ENCODE data around the gene MED6. TPM values are rescaled to one million over a fixed set of nuclear protein-coding genes. Genes with fewer than 3 reads are reported as not detected.

MED6 gene
- total RNA-seq, 3 donors from 2014 or later (not counting 1 experiment from before 2014, with no cell fraction given): 92.0 to 104 (median 102) TPM

- no peak overlapping the region for H3K27ac ChIP-seq (ENCODE audit: low read length)
- H3K4me3 ChIP-seq (ENCODE audit: low read length): no peak overlapping the region
- no peak for TF ChIP-seq CTCF (IDR thresholded peaks at IDR 0.05)
- no peak for DNase-seq
- Mint-ChIP-seq H3K36me3 (no peaks in the 10 kb centered on the region), H3K9me3 (no peaks in the 10 kb centered on the region), H3K4me3 (no peak overlapping the region), H3K4me1 (peaks cover 0 to 10% of the 10 kb centered on the region in 2 donors), H3K27ac (no peak overlapping the region), H3K27me3 (ENCODE audit: low read depth in 2 of 2) (no peaks in the 10 kb centered on the region)
- H3K9me3 ChIP-seq (ENCODE audit: control insufficient read depth, insufficient read depth, low read length): no peaks in the 10 kb centered on the region
- intact Hi-C loops (cut with micrococcal nuclease): no loop called here
- WGBS (ENCODE audit: insufficient coverage): 94% methylated on average over 5 of the region's 5 CpGs
- ATAC-seq: no peak
- H3K27me3 ChIP-seq (ENCODE audit: control insufficient read depth, insufficient read depth, low read length): no peaks in the 10 kb centered on the region
- no peaks in the 10 kb centered on the region for H3K4me1 ChIP-seq (ENCODE audit: control insufficient read depth, insufficient read depth, low read length)
- no peaks in the 10 kb centered on the region for H3K36me3 ChIP-seq (ENCODE audit: control insufficient read depth, insufficient read depth, low read length)
Measured at GRCh38 chr14:70538087-70538486, 62.4 kb downstream of the MED6 start.

DNA sequence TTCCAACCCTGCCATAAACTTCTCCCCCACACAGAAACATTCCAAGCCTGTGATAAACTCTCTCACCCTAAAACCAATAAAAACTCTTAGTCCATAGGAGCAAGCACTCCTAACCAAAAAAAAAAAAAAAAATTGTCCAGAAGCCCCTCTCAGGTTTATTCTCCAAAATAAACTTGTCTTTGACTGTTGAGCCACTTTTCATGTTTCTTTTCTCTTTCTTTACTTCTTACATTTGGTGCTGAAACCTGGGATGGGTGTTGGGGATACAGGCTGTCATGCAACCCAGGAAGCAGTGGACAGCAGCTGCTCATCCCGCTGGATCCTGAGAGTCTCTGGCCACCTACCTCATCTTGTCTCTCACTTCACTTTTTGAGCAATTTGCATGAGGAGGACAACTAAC, 63.6 kb downstream of the MED6 start:
- no peaks in the 10 kb centered on the region for H3K4me1 ChIP-seq (ENCODE audit: control insufficient read depth, insufficient read depth, low read length)
- 92% methylated on average over 1 of the region's 1 CpG for WGBS (ENCODE audit: insufficient coverage)
- no peak overlapping the region for H3K4me3 ChIP-seq (ENCODE audit: low read length)
- Mint-ChIP-seq H3K27me3 (ENCODE audit: low read depth in 2 of 2) (no peaks in the 10 kb centered on the region), H3K4me1 (peaks cover 0 to 10% of the 10 kb centered on the region in 2 donors), H3K36me3 (no peaks in the 10 kb centered on the region), H3K4me3 (no peak overlapping the region), H3K27ac (no peak overlapping the region), H3K9me3 (no peaks in the 10 kb centered on the region)
- ATAC-seq: no peak
- H3K36me3 ChIP-seq (ENCODE audit: control insufficient read depth, insufficient read depth, low read length): no peaks in the 10 kb centered on the region
- H3K27me3 ChIP-seq (ENCODE audit: control insufficient read depth, insufficient read depth, low read length): no peaks in the 10 kb centered on the region
- no peaks in the 10 kb centered on the region for H3K9me3 ChIP-seq (ENCODE audit: control insufficient read depth, insufficient read depth, low read length)
- DNase-seq: no peak
- no peak for TF ChIP-seq CTCF (IDR thresholded peaks at IDR 0.05)
- intact Hi-C loops (cut with micrococcal nuclease): no loop called here
- H3K27ac ChIP-seq (ENCODE audit: low read length): no peak overlapping the region

DNA sequence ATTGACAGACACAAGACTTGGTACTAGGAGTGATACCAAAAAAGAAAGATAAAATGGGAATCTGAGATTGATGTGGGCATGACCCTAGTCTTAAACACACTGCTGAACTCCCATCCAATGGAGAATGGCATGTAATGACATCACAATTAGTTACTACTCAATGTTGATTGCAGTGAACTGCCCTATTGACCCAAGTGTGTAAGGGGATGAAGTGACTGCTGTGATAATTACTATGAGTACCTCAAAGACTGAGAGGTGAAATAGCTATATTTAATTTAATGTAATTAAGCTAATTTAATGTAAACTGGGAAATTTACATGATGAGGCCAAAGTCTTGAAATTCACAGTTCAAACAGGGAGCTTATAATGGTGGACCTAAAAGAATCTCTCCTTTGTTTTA, 65.6 kb downstream of the MED6 start, which contains the start of gene ADAM20:
Gene ADAM20 (minus strand): TSS at position 101 of the 400 bp plus-strand sequence. CDS start 10,247 bp downstream, outside the sequence.
- no peak for ATAC-seq
- Histone ChIP-seq H3K4me3 (ENCODE audit: low read length) (no peak within 1 kb of the TSS), H3K4me1 (ENCODE audit: control insufficient read depth, insufficient read depth, low read length) (no peaks in the 10 kb centered on the region), H3K27ac (ENCODE audit: low read length) (no peak within 1 kb of the TSS), H3K36me3 (ENCODE audit: control insufficient read depth, insufficient read depth, low read length) (no peaks in the 10 kb centered on the region), H3K27me3 (ENCODE audit: control insufficient read depth, insufficient read depth, low read length) (no peaks in the 10 kb centered on the region), H3K9me3 (ENCODE audit: control insufficient read depth, insufficient read depth, low read length) (no peaks in the 10 kb centered on the region)
- no peak within 1 kb of the TSS for H3K4me3 Mint-ChIP-seq
- no peak for DNase-seq
- H3K27ac Mint-ChIP-seq: no peak within 1 kb of the TSS
- intact Hi-C loops (cut with micrococcal nuclease): no loop called here
- no peaks in the 10 kb centered on the region for H3K27me3 Mint-ChIP-seq (ENCODE audit: low read depth in 2 of 2)
- H3K4me1 Mint-ChIP-seq: peaks cover 0 to 9% of the 10 kb centered on the region in 2 donors
- no peaks in the 10 kb centered on the region for H3K9me3 Mint-ChIP-seq
- no peak for TF ChIP-seq CTCF (IDR thresholded peaks at IDR 0.05)
- H3K36me3 Mint-ChIP-seq: no peaks in the 10 kb centered on the region

Other genes with a start within 250 kb of the MED6 start
- gene COX16, start 241.0 kb downstream of the MED6 start, total RNA-seq: 10 to 100 TPM; 14.8 to 24.7 (median 21.6) TPM
- 10 to 100 TPM in 2 of 3 donors, 1 to 10 TPM in 1; 9.1 to 16.6 (median 12.4) TPM for gene SYNJ2BP, start 183.6 kb downstream of the MED6 start, total RNA-seq
- not detected for gene ADAM21, start 148.5 kb downstream of the MED6 start, total RNA-seq
- gene ADAM20, start 65.7 kb downstream of the MED6 start, total RNA-seq: under 1 TPM; 0.38 to 0.80 (median 0.63) TPM
- 1 to 10 TPM; 2.4 to 5.6 (median 3.8) TPM for gene TTC9, start 41.3 kb upstream of the MED6 start, total RNA-seq
- 1 to 10 TPM; 3.6 to 7.9 (median 3.8) TPM for gene MAP3K9, start 208.9 kb upstream of the MED6 start, total RNA-seq